ENCODE results near the gene SPATA2L. TPM values are rescaled to one million over a fixed set of nuclear protein-coding genes. Genes with fewer than 3 reads are reported as not detected.
"Not testable (repeated sequence)": the region's sequence is repeated elsewhere in the genome, so short reads cannot be mapped to it uniquely, and the experiment has no call there.

Gene SPATA2L
- total and polyA plus RNA-seq, 10 donors: 4.6 to 16.9 (median 10.3) TPM

GRCh38 chr16:89704281-89704680 is 2.8 kb upstream of the SPATA2L start:
- H3K9me3 ChIP-seq: no peaks in the 10 kb centered on the region
- intact Hi-C loops (cut with DNase I; ENCODE audit: low total_unique reads): loop anchor here (5.0 kb wide), 1 partner anchor 88 kb away; no protein-coding TSS in a partner anchor
- no peak overlapping the region for H3K27ac ChIP-seq
- H3K4me3 ChIP-seq: no peak overlapping the region
- WGBS, 5 donors: 85 to 91% (median 86%) methylated on average over 13 of the region's 13 CpGs
- peaks cover 0 to 20% (median 0%) of the 10 kb centered on the region in 6 donors for H3K36me3 ChIP-seq
- peaks cover 18 to 53% (median 33%) of the 10 kb centered on the region in 6 donors for H3K4me1 ChIP-seq
- no peak for TF ChIP-seq POLR2A (IDR thresholded peaks at IDR 0.05)
- TF ChIP-seq CTCF (IDR thresholded peaks at IDR 0.05 in 8 of 11, conservative IDR thresholded peaks at IDR 0.05 in 3 of 11): no peak
- no peak for TF ChIP-seq POLR2AphosphoS5 (IDR thresholded peaks at IDR 0.05)
- DNase-seq: no peak
- H3K27me3 ChIP-seq (replicated peaks in 1 of 7): no peaks in the 10 kb centered on the region

GRCh38 chr16:89700649-89701424 is 668 bp downstream of the SPATA2L start:
- H3K27ac ChIP-seq: peak overlapping the region; percentile 61 to 95 (median 87)
- peak overlapping the region; percentile 53 to 82 (median 72) for H3K4me3 ChIP-seq
- no peaks in the 10 kb centered on the region for H3K9me3 ChIP-seq
- DNase-seq: peak; percentile 93
- peak in 3 of 11 experiments; percentile 9 to 33 (median 17) for TF ChIP-seq CTCF (IDR thresholded peaks at IDR 0.05 in 8 of 11, conservative IDR thresholded peaks at IDR 0.05 in 3 of 11)
- TF ChIP-seq POLR2A (IDR thresholded peaks at IDR 0.05): no peak
- peaks cover 13 to 63% (median 41%) of the 10 kb centered on the region in 6 donors for H3K4me1 ChIP-seq
- peaks cover 0 to 24% (median 10%) of the 10 kb centered on the region in 6 donors for H3K36me3 ChIP-seq
- intact Hi-C loops (cut with DNase I; ENCODE audit: low total_unique reads): loop anchor here (5.0 kb wide), 1 partner anchor 91 kb away; no protein-coding TSS in a partner anchor
- WGBS, 5 donors: 2 to 3% (median 3%) methylated on average over 12 to 78 of the region's 78 CpGs
- H3K27me3 ChIP-seq (replicated peaks in 1 of 7): no peaks in the 10 kb centered on the region

GRCh38 chr16:89700100-89700648 is 1.3 kb downstream of the SPATA2L start:
- 0 to 3% (median 1%) methylated on average over 6 to 30 of the region's 30 CpGs for WGBS, 5 donors
- intact Hi-C loops (cut with DNase I; ENCODE audit: low total_unique reads): loop anchor here (5.0 kb wide), 1 partner anchor 92 kb away; no protein-coding TSS in a partner anchor
- peaks cover 0 to 30% (median 14%) of the 10 kb centered on the region in 6 donors for H3K36me3 ChIP-seq
- H3K4me1 ChIP-seq: peaks cover 13 to 63% (median 40%) of the 10 kb centered on the region in 6 donors
- peak in 1 of 3 donors; percentile 59 for TF ChIP-seq POLR2A (IDR thresholded peaks at IDR 0.05)
- TF ChIP-seq POLR2AphosphoS5 (IDR thresholded peaks at IDR 0.05): peak; percentile 75 to 90 (median 83)
- TF ChIP-seq CTCF (IDR thresholded peaks at IDR 0.05 in 8 of 11, conservative IDR thresholded peaks at IDR 0.05 in 3 of 11): peak; percentile 85 to 98 (median 91)
- no peaks in the 10 kb centered on the region for H3K27me3 ChIP-seq (replicated peaks in 1 of 7)
- peak overlapping the region; percentile 61 to 95 (median 87) for H3K27ac ChIP-seq
- H3K9me3 ChIP-seq: no peaks in the 10 kb centered on the region
- H3K4me3 ChIP-seq: peak overlapping the region; percentile 53 to 82 (median 72)
- DNase-seq: peak; percentile 100

- Histone ChIP-seq H3K4me1 (peaks cover 13 to 64% (median 40%) of the 10 kb centered on the region in 6 donors), H3K4me3 (peak overlapping the region in 4 of 8 donors; percentile 62 to 81 (median 72)), H3K36me3 (peaks cover 0 to 35% (median 19%) of the 10 kb centered on the region in 6 donors), H3K27ac (peak overlapping the region in 6 of 8 donors; percentile 55 to 95 (median 90))
- not testable (repeated sequence) for DNase-seq; H3K27me3 ChIP-seq (replicated peaks in 1 of 7); H3K9me3 ChIP-seq
- WGBS, 5 donors: 62 to 71% (median 68%) methylated on average over 17 to 18 of the region's 18 CpGs
- intact Hi-C loops (cut with DNase I; ENCODE audit: low total_unique reads): loop anchor here (5.0 kb wide), 1 partner anchor 93 kb away; no protein-coding TSS in a partner anchor
These were observed 1.8 kb downstream of the SPATA2L start for GRCh38 chr16:89699629-89700099.

GRCh38 chr16:89698717-89699116 is 2.8 kb downstream of the SPATA2L start:
- DNase-seq; H3K27me3 ChIP-seq (replicated peaks in 1 of 7); intact Hi-C loops (cut with DNase I; ENCODE audit: low total_unique reads); H3K4me3 ChIP-seq; H3K27ac ChIP-seq; H3K9me3 ChIP-seq: not testable (repeated sequence)
- Histone ChIP-seq H3K36me3 (peaks cover 0 to 45% (median 28%) of the 10 kb centered on the region in 6 donors), H3K4me1 (peaks cover 13 to 70% (median 40%) of the 10 kb centered on the region in 6 donors)
- WGBS, 5 donors: 95 to 98% (median 97%) methylated on average over 14 of the region's 14 CpGs
